NB4 (cell line): ENCODE measurements around the gene HOXB8.

Source experiments
- DNase-seq: peaks from one replicate; pipeline ENCODE4 v3.0.0; 2010; ENCODE audit warnings: low read depth
- H3K4me3 ChIP-seq: one replicate; pipeline ENCODE4 v1.5.1; 2011; ENCODE audit warnings: mild to moderate bottlenecking, low read depth, low read length, moderate library complexity
- CTCF ChIP-seq: IDR thresholded peaks from one replicate; pipeline ENCODE4 v1.5.1; 2012; ENCODE audit warnings: low read depth, low read length
- MAX ChIP-seq: IDR thresholded peaks from 2 replicates; pipeline ENCODE4 v1.6.1; 2011; ENCODE audit warnings: low read depth, low read length
- MYC ChIP-seq: IDR thresholded peaks from 2 replicates; pipeline ENCODE4 v1.6.1; 2011; ENCODE audit warnings: low read depth, low read length
- POLR2A ChIP-seq: IDR thresholded peaks from 2 replicates; pipeline ENCODE4 v1.6.1; 2011; ENCODE audit warnings: mild to moderate bottlenecking; ENCODE audit not compliant: insufficient read length; ENCODE audit errors: extremely low read depth

Gene HOXB8

GRCh38 chr17:48628649-48629410, 13.7 kb upstream of the HOXB8 start:
- H3K4me3 ChIP-seq, result no peak overlapping the region
- peak; percentile 46 for DNase-seq
- TF ChIP-seq POLR2A (no peak), CTCF (no peak), MYC (no peak), MAX (no peak)

- no peak overlapping the region for H3K4me3 ChIP-seq
- no peak for DNase-seq
- TF ChIP-seq MYC (no peak), POLR2A (no peak), MAX (no peak), CTCF (no peak)
These were observed 12.8 kb upstream of the HOXB8 start for GRCh38 chr17:48627623-48628521.

GRCh38 chr17:48627118-48627597, 12.1 kb upstream of the HOXB8 start:
- DNase-seq, result no peak
- no peak for TF ChIP-seq MYC
- TF ChIP-seq POLR2A, result no peak
- H3K4me3 ChIP-seq, result no peak overlapping the region

GRCh38 chr17:48626245-48627117, 11.4 kb upstream of the HOXB8 start, which contains the start of gene HOXB9:
TSS of gene HOXB9 (minus strand) at chr17:48626358. CDS start at chr17:48626269, 89 bp downstream.
- peak within 1 kb of the TSS; percentile 46 for H3K4me3 ChIP-seq
- peak; percentile 82; the same call in 1 of the 2 replicates for TF ChIP-seq MYC
- TF ChIP-seq MAX, result peak; percentile 66
- TF ChIP-seq CTCF, result no peak
- TF ChIP-seq POLR2A, result peak; percentile 41
- DNase-seq, result peak; percentile 45

- TF ChIP-seq CTCF (no peak), POLR2A (peak; percentile 20), MAX (peak; percentile 69), MYC (peak; percentile 73; the same call in 1 of the 2 replicates)
- peak; percentile 53 for DNase-seq
- H3K4me3 ChIP-seq, result peak overlapping the region; percentile 46
These were observed 10.6 kb upstream of the HOXB8 start for GRCh38 chr17:48625495-48626244.
